Transverse colon (tissue), 3 donors: ENCODE results near the gene SYT1.

Source experiments
- EP300 ChIP-seq: sonication (generic); formaldehyde crosslinking; IDR thresholded peaks from one replicate; pipeline ENCODE4 v1.6.1; 2017; ENCODE audit warnings: antibody characterized with exemption, low read depth
- POLR2A ChIP-seq: fragments of 450-650 bp; IDR thresholded peaks from one replicate; pipeline ENCODE4 v1.6.1; 2016; ENCODE audit warnings: antibody characterized with exemption, mild to moderate bottlenecking, moderate library complexity
- TF ChIP-seq, protein P1 (sequence below), 5 experiments: fragments of 200-600 bp in 3 of 5; fragments of 450-650 bp in 2 of 5; sonication (generic) in 3 of 5; IDR thresholded peaks; 1 replicate in 2 of 5; 2 replicates in 3 of 5; pipeline ENCODE4 v1.5.1; 2016 to 2017; ENCODE audit warnings: antibody characterized with exemption in 5 of 5, inconsistent platforms in 3 of 5, mild to moderate bottlenecking in 2 of 5, moderate library complexity in 1 of 5

DNA sequence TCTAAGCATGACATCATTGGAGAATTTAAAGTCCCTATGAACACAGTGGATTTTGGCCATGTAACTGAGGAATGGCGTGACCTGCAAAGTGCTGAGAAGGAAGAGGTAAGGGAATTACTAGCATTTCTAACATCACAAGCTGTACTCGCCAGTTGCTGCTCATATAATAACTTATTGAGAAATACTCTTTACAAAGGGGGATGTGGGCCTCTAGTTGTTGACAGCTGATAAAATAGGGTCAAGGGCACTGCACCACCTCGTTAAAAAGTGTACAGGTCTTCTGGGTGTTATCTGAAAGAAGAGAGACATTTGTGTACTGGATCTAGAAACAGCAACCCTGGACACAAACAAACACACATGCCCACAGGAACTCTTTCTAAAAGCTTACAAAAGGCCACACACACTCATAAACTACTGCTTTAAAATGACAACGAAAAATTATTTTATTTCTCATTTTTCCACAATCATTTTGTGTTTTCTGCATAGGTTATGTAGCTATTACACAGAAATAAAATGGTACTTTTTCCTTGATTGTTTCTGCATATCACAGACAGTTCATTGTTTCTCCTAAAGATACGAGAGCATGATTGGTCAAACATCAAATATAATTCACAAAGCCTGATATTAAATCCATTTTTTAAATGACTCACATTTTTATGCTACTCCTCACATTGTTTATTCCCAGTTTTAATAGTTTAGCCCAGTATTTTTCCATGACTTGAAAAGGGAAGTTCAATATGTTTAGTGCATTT, 435.0 kb downstream of the SYT1 start:
- TF ChIP-seq EP300, result no peak
- TF ChIP-seq POLR2A, result no peak
- TF ChIP-seq, protein P1, sequence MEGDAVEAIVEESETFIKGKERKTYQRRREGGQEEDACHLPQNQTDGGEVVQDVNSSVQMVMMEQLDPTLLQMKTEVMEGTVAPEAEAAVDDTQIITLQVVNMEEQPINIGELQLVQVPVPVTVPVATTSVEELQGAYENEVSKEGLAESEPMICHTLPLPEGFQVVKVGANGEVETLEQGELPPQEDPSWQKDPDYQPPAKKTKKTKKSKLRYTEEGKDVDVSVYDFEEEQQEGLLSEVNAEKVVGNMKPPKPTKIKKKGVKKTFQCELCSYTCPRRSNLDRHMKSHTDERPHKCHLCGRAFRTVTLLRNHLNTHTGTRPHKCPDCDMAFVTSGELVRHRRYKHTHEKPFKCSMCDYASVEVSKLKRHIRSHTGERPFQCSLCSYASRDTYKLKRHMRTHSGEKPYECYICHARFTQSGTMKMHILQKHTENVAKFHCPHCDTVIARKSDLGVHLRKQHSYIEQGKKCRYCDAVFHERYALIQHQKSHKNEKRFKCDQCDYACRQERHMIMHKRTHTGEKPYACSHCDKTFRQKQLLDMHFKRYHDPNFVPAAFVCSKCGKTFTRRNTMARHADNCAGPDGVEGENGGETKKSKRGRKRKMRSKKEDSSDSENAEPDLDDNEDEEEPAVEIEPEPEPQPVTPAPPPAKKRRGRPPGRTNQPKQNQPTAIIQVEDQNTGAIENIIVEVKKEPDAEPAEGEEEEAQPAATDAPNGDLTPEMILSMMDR (IDR thresholded peaks at IDR 0.05), result no peak
